Neural cell (in vitro differentiated cells): ENCODE measurements around the gene TMEM119. TPM values are rescaled to one million over a fixed set of nuclear protein-coding genes. Genes with fewer than 3 reads are reported as not detected.

ENCODE experiments used
- H2AFZ ChIP-seq: fragments of 200-600, 300-800 bp; sonication (generic), shearing (Covaris generic); 2 replicates; pipeline ENCODE4 v1.6.0; 2014; ENCODE audit warnings: low read depth, mild to moderate bottlenecking, antibody characterized with exemption, low read length, moderate library complexity
- H3F3A ChIP-seq: fragments of 200-600 bp; shearing (Covaris generic); 2 replicates; pipeline ENCODE4 v1.6.1; 2016; ENCODE audit warnings: mild to moderate bottlenecking, moderate library complexity, mixed read lengths, antibody characterized with exemption, low read length; ENCODE audit not compliant: insufficient read depth, poor library complexity, severe bottlenecking
- H3K27ac ChIP-seq: fragments of 200-600, 300-800 bp; sonication (generic), shearing (Covaris generic); 2 replicates; pipeline ENCODE4 v1.5.1; 2014; ENCODE audit warnings: mild to moderate bottlenecking, low read length, moderate library complexity
- H3K27me3 ChIP-seq: fragments of 300-800, 200-600 bp; sonication (generic), shearing (Covaris generic); 2 replicates; pipeline ENCODE4 v1.6.0; 2014; ENCODE audit warnings: mild to moderate bottlenecking, low read depth, low read length, moderate library complexity; ENCODE audit not compliant: insufficient read depth
- H3K36me3 ChIP-seq: fragments of 300-800, 200-600 bp; sonication (generic), shearing (Covaris generic); 2 replicates; pipeline ENCODE4 v1.5.1; 2014; ENCODE audit warnings: mild to moderate bottlenecking, antibody characterized with exemption, low read length, moderate library complexity; ENCODE audit not compliant: insufficient read depth
- H3K4me2 ChIP-seq: fragments of 300-800, 200-600 bp; sonication (generic), shearing (Covaris generic); 2 replicates; pipeline ENCODE4 v1.6.0; 2014; ENCODE audit warnings: mild to moderate bottlenecking, low read length
- H3K4me3 ChIP-seq: fragments of 300-800, 200-600 bp; sonication (generic), shearing (Covaris generic); 2 replicates; pipeline ENCODE4 v1.5.1; 2014; ENCODE audit warnings: mild to moderate bottlenecking, low read length, moderate library complexity
- H3K79me2 ChIP-seq: fragments of 200-600 bp; shearing (Covaris generic); replicated peaks from 2 replicates; pipeline ENCODE4 v1.6.0; 2014; ENCODE audit warnings: mild to moderate bottlenecking, low read length, moderate library complexity; ENCODE audit not compliant: insufficient read depth
- H3K9ac ChIP-seq: fragments of 300-800, 200-600 bp; sonication (generic), shearing (Covaris generic); 2 replicates; pipeline ENCODE4 v1.6.1; 2016; ENCODE audit warnings: mild to moderate bottlenecking, low read length, mixed read lengths
- H3K9me2 ChIP-seq: fragments of 200-600 bp; shearing (Covaris generic); 2 replicates; pipeline ENCODE4 v1.6.1; 2016; ENCODE audit warnings: mild to moderate bottlenecking, low read length, mixed read lengths; ENCODE audit not compliant: insufficient read depth
- H3K9me3 ChIP-seq: fragments of 200-600, 300-800 bp; sonication (generic), shearing (Covaris generic); 2 replicates; pipeline ENCODE4 v1.6.1; 2016; ENCODE audit warnings: mild to moderate bottlenecking, mixed run types, low read length, moderate library complexity, mixed read lengths
- H4K20me1 ChIP-seq: fragments of 200-600 bp; shearing (Covaris generic); 2 replicates; pipeline ENCODE4 v1.6.1; 2016; ENCODE audit warnings: mild to moderate bottlenecking, mixed run types; ENCODE audit not compliant: insufficient read depth
- CTCF ChIP-seq: fragments of 450-650 bp; IDR thresholded peaks from 2 replicates; pipeline ENCODE4 v1.5.1; 2014; ENCODE audit warnings: antibody characterized with exemption, mild to moderate bottlenecking, moderate library complexity; ENCODE audit not compliant: poor library complexity, severe bottlenecking
- EP300 ChIP-seq: fragments of 450-650 bp; conservative IDR thresholded peaks from 2 replicates; pipeline ENCODE4 v1.6.1; 2014; ENCODE audit warnings: antibody characterized with exemption, mild to moderate bottlenecking, moderate library complexity; ENCODE audit not compliant: poor library complexity, severe bottlenecking
- MXI1 ChIP-seq: fragments of 450-650 bp; conservative IDR thresholded peaks from 2 replicates; pipeline ENCODE4 v1.6.1; 2014; ENCODE audit warnings: antibody characterized with exemption, mild to moderate bottlenecking; ENCODE audit not compliant: poor library complexity, severe bottlenecking
- POLR2AphosphoS5 ChIP-seq: IDR thresholded peaks from 2 replicates; pipeline ENCODE4 v1.6.1; 2012
- RAD21 ChIP-seq: fragments of 450-650 bp; conservative IDR thresholded peaks from 2 replicates; pipeline ENCODE4 v1.6.1; 2014; ENCODE audit warnings: antibody characterized with exemption, mild to moderate bottlenecking, moderate library complexity
- REST ChIP-seq: IDR thresholded peaks from 2 replicates; pipeline ENCODE4 v1.6.1; 2012; ENCODE audit warnings: borderline replicate concordance
- SMC3 ChIP-seq: fragments of 450-650 bp; conservative IDR thresholded peaks from 2 replicates; pipeline ENCODE4 v1.6.1; 2014; ENCODE audit warnings: antibody characterized with exemption, mild to moderate bottlenecking, moderate library complexity; ENCODE audit not compliant: poor library complexity
- TAF1 ChIP-seq: IDR thresholded peaks from 2 replicates; pipeline ENCODE4 v1.6.1; 2012; ENCODE audit warnings: low read depth
- polyA plus RNA-seq: library from polyadenylated mRNA; depleted of rRNA; stranded (reverse); fragments of >200 nt; gene quantifications from 2 replicates; pipeline ENCODE4 v1.2.3, GENCODE V29; 2014

The TMEM119 gene
- polyA plus RNA-seq, 1 donor from 2014 or later: not detected

GRCh38 chr12:108616359-108616758 lies 18.5 kb upstream of the TMEM119 start:
- no peak overlapping the region for H3K27ac ChIP-seq
- no peaks in the 10 kb centered on the region for H3K27me3 ChIP-seq
- H3F3A ChIP-seq: no peaks in the 10 kb centered on the region
- H3K9ac ChIP-seq: no peak overlapping the region
- no peak overlapping the region for H2AFZ ChIP-seq
- H3K9me2 ChIP-seq: no peaks in the 10 kb centered on the region
- no peaks in the 10 kb centered on the region for H4K20me1 ChIP-seq
- H3K9me3 ChIP-seq: no peaks in the 10 kb centered on the region
- H3K79me2 ChIP-seq: no peaks in the 10 kb centered on the region
- TF ChIP-seq POLR2AphosphoS5 (no peak), REST (no peak), MXI1 (no peak), TAF1 (no peak), RAD21 (no peak), SMC3 (no peak)
- no peak overlapping the region for H3K4me2 ChIP-seq
- no peaks in the 10 kb centered on the region for H3K36me3 ChIP-seq
- H3K4me3 ChIP-seq: no peak overlapping the region

GRCh38 chr12:108615918-108616317 lies 18.0 kb upstream of the TMEM119 start:
- TF ChIP-seq CTCF: no peak
- Histone ChIP-seq H3K27me3 (no peaks in the 10 kb centered on the region), H3K9ac (no peak overlapping the region), H2AFZ (no peak overlapping the region), H3K27ac (no peak overlapping the region), H3K36me3 (no peaks in the 10 kb centered on the region), H4K20me1 (no peaks in the 10 kb centered on the region), H3K79me2 (no peaks in the 10 kb centered on the region), H3K9me2 (no peaks in the 10 kb centered on the region), H3K9me3 (no peaks in the 10 kb centered on the region), H3K4me2 (no peak overlapping the region), H3F3A (no peaks in the 10 kb centered on the region), H3K4me3 (no peak overlapping the region)

- H3F3A ChIP-seq: no peaks in the 10 kb centered on the region
- H3K9ac ChIP-seq: no peak overlapping the region
- TF ChIP-seq EP300 (no peak), REST (no peak)
- no peak overlapping the region for H3K27ac ChIP-seq
- H3K27me3 ChIP-seq: no peaks in the 10 kb centered on the region
- H3K4me2 ChIP-seq: no peak overlapping the region
- H3K36me3 ChIP-seq: no peaks in the 10 kb centered on the region
- H3K4me3 ChIP-seq: no peak overlapping the region
- no peak overlapping the region for H2AFZ ChIP-seq
- no peaks in the 10 kb centered on the region for H3K9me3 ChIP-seq
- H3K79me2 ChIP-seq: no peaks in the 10 kb centered on the region
- H3K9me2 ChIP-seq: no peaks in the 10 kb centered on the region
- H4K20me1 ChIP-seq: no peaks in the 10 kb centered on the region
Measured at GRCh38 chr12:108614639-108615038, 16.8 kb upstream of the TMEM119 start.
